LNCAP (cell line): ENCODE data around the gene TTLL5.

ENCODE experiments used
- CTCF ChIP-seq: fragments of 450-650 bp; IDR thresholded peaks from 2 replicates; pipeline ENCODE4 v1.5.1; 2017; ENCODE audit warnings: mild to moderate bottlenecking

Gene TTLL5

GRCh38 chr14:75928690-75929181 lies 267.7 kb downstream of the TTLL5 start:
- TF ChIP-seq CTCF = no peak

GRCh38 chr14:75933712-75934296 lies 272.8 kb downstream of the TTLL5 start:
- TF ChIP-seq CTCF = no peak

- no peak for TF ChIP-seq CTCF
These were observed 274.1 kb downstream of the TTLL5 start for GRCh38 chr14:75934998-75935628.

- no peak for TF ChIP-seq CTCF
These were observed 278.2 kb downstream of the TTLL5 start for GRCh38 chr14:75939200-75939599.

GRCh38 chr14:75941030-75941429 lies 280.0 kb downstream of the TTLL5 start:
- TF ChIP-seq CTCF = no peak

GRCh38 chr14:75944607-75945241 lies 283.7 kb downstream of the TTLL5 start:
- no peak for TF ChIP-seq CTCF

- TF ChIP-seq CTCF = no peak
These were observed 285.7 kb downstream of the TTLL5 start for GRCh38 chr14:75946785-75947184.
